Thyroid gland (tissue), 4 donors: ENCODE measurements around the gene PDE8A.

Experiments
- POLR2A ChIP-seq, 2 donors: fragments of 450-650 bp; IDR thresholded peaks; one replicate each; pipeline ENCODE4 v1.6.1; 2017; ENCODE audit warnings: antibody characterized with exemption in 2 of 2, mild to moderate bottlenecking in 2 of 2, moderate library complexity in 1 of 2
- TF ChIP-seq, protein P1 (sequence below), 6 experiments: fragments of 200-600 bp in 3 of 6; fragments of 450-650 bp in 3 of 6; sonication (generic) in 3 of 6; IDR thresholded peaks; one replicate each; pipeline ENCODE4 v1.5.1; 2016 to 2019; ENCODE audit warnings: antibody characterized with exemption in 6 of 6, mild to moderate bottlenecking in 2 of 6, inconsistent platforms in 1 of 6, moderate library complexity in 1 of 6

DNA sequence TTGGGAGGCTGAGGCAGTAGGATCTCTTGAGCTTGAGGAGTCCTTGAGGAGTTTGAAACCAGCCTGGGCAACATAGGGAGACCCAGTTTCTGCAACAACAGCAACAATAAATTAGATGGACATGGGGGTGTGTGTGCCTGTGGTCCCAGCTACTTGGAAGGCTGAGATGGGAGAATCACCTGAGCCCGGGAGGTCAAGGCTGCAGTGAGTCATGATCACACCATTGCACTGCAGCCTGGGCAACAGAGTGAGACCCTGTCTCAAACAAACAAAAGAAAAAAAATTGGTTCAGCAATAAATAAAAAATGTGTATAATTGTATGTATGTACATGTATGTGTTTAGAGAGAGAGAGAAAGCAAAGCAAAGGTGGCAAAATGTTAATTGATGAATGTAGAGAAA lies 83.1 kb downstream of the PDE8A start:
- TF ChIP-seq, protein P1, sequence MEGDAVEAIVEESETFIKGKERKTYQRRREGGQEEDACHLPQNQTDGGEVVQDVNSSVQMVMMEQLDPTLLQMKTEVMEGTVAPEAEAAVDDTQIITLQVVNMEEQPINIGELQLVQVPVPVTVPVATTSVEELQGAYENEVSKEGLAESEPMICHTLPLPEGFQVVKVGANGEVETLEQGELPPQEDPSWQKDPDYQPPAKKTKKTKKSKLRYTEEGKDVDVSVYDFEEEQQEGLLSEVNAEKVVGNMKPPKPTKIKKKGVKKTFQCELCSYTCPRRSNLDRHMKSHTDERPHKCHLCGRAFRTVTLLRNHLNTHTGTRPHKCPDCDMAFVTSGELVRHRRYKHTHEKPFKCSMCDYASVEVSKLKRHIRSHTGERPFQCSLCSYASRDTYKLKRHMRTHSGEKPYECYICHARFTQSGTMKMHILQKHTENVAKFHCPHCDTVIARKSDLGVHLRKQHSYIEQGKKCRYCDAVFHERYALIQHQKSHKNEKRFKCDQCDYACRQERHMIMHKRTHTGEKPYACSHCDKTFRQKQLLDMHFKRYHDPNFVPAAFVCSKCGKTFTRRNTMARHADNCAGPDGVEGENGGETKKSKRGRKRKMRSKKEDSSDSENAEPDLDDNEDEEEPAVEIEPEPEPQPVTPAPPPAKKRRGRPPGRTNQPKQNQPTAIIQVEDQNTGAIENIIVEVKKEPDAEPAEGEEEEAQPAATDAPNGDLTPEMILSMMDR (IDR thresholded peaks at IDR 0.05) = no peak
- TF ChIP-seq POLR2A (IDR thresholded peaks at IDR 0.05) = no peak
